ENCODE data around the gene ECI2.

Gene ECI2

GRCh38 chr6:4134841-4135664 is at the start of gene ECI2:
TSS of gene ECI2 (minus strand) at chr6:4135575. CDS start at chr6:4135560, 15 bp downstream.
- DNase-seq = peak; percentile 38

- peak; percentile 26 for DNase-seq
Measured at GRCh38 chr6:4180652-4181255, 45.4 kb upstream of the ECI2 start.

GRCh38 chr6:4179960-4180651 is 44.7 kb upstream of the ECI2 start:
- no peak for DNase-seq

- DNase-seq = no peak
Measured at GRCh38 chr6:4178737-4179333, 43.5 kb upstream of the ECI2 start.

GRCh38 chr6:4176907-4177306 is 41.5 kb upstream of the ECI2 start:
- DNase-seq = no peak

- DNase-seq = no peak
Measured at GRCh38 chr6:4174042-4174441, 38.7 kb upstream of the ECI2 start.

GRCh38 chr6:4172368-4172767 is 37.0 kb upstream of the ECI2 start:
- DNase-seq = no peak

GRCh38 chr6:4170297-4170696 is 34.9 kb upstream of the ECI2 start:
- no peak for DNase-seq

GRCh38 chr6:4169028-4169789 is 33.8 kb upstream of the ECI2 start:
- DNase-seq = no peak

GRCh38 chr6:4167833-4168232 is 32.5 kb upstream of the ECI2 start:
- no peak for DNase-seq

- DNase-seq = no peak
Measured at GRCh38 chr6:4167123-4167522, 31.7 kb upstream of the ECI2 start.

GRCh38 chr6:4164456-4164855 is 29.1 kb upstream of the ECI2 start:
- DNase-seq = no peak

GRCh38 chr6:4164117-4164442 is 28.7 kb upstream of the ECI2 start:
- no peak for DNase-seq

GRCh38 chr6:4163408-4164116 is 28.2 kb upstream of the ECI2 start:
- no peak for DNase-seq

- DNase-seq = no peak
Measured at GRCh38 chr6:4162370-4162769, 27.0 kb upstream of the ECI2 start.

GRCh38 chr6:4159491-4159890 is 24.1 kb upstream of the ECI2 start:
- no peak for DNase-seq

GRCh38 chr6:4157506-4157905 is 22.1 kb upstream of the ECI2 start:
- DNase-seq = no peak

- peak; percentile 84 for DNase-seq
Measured at GRCh38 chr6:4155848-4156466, 20.6 kb upstream of the ECI2 start.

GRCh38 chr6:4153514-4153985 is 18.2 kb upstream of the ECI2 start:
- DNase-seq = no peak

- no peak for DNase-seq
Measured at GRCh38 chr6:4145083-4145482, 9.7 kb upstream of the ECI2 start.

GRCh38 chr6:4139272-4139671 is 3.9 kb upstream of the ECI2 start:
- peak; percentile 22 for DNase-seq

- no peak for DNase-seq
Measured at GRCh38 chr6:4138186-4138585, 2.8 kb upstream of the ECI2 start.

Measured in fibroblast of skin of right quadriceps (primary cell).